Fibroblast of gingiva (primary cell): ENCODE data around the gene SPTLC2.
"Not testable (repeated sequence)": the region's sequence is repeated elsewhere in the genome, so short reads cannot be mapped to it uniquely, and the experiment has no call there.

Experiments used
- DNase-seq: peaks from one replicate; pipeline ENCODE4 v3.0.0-alpha.2; 2011; ENCODE audit warnings: low read depth

The SPTLC2 gene, protein sequence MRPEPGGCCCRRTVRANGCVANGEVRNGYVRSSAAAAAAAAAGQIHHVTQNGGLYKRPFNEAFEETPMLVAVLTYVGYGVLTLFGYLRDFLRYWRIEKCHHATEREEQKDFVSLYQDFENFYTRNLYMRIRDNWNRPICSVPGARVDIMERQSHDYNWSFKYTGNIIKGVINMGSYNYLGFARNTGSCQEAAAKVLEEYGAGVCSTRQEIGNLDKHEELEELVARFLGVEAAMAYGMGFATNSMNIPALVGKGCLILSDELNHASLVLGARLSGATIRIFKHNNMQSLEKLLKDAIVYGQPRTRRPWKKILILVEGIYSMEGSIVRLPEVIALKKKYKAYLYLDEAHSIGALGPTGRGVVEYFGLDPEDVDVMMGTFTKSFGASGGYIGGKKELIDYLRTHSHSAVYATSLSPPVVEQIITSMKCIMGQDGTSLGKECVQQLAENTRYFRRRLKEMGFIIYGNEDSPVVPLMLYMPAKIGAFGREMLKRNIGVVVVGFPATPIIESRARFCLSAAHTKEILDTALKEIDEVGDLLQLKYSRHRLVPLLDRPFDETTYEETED

DNA sequence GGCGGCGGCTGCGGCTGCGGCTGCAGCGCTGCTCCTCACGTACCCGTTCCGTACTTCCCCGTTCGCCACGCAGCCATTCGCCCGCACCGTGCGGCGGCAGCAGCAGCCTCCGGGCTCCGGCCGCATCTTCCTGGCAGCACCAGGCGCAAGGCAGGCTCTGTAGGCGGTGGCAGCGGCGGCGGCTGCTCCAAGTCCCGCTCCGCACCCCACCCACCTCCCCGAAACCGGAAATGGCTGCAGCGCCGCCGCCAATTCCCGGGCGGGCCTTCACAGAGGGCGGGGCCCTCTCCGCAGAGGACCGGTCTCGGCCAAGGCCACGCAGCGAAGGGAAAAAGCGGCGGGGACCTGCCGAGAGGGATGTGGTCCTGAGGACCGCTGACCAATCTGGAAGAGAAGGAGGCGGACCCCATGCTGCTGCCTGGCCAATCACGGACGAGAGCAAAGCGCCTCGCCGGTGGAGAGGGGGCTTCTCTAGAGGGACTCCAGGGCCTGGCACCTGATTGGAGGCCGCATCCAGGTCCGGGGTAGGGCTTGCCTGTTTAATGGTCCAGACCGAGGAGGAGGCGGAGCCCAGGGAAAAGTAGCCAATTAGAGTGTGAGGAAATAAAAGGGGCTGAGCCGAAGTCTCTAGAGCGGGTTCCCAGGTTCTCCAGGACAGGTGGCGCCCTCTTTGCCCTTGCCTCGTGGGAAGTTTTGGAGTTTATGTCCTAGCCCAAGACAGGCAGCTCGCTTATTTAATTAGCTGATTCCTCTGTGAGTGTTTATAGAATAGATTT lies at the start of gene SPTLC2:
SPTLC2 (minus strand) TSS at position 184 of the 776 bp plus-strand sequence; CDS start at position 126, 58 bp downstream.
- DNase-seq = peak; percentile 99

DNA sequence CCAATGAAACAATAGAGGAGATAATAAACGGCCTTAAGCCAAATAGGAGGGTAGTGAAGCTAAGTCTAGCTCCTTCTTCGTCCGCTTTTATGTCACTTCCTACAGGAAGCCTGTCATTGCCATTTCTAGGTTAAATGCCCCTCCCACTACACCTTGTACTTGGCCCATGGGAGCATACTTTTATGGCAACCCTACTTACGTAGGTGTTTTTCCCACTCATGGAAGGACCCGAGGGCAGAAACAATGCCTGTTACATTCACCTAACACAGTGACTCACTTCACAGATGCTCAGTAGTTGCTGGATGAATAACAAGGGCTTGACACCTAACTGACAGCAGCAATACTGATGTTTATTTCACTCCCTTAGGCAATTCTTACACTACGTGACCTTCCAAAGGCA lies 46.9 kb upstream of the SPTLC2 start:
- no peak for DNase-seq

DNA sequence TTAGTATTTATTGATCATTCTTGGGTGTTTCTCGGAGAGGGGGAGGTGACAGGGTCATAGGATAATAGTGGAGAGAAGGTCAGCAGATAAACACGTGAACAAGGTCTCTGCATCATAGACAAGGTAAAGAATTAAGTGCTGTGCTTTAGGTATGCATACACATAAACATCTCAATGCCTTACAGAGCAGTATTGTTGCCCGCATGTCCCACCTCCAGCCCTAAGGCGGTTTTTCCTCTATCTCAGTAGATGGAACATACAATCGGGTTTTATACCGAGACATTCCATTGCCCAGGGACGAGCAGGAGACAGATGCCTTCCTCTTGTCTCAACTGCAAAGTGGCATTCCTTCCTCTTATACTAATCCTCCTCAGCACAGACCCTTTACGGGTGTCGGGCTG lies 45.1 kb upstream of the SPTLC2 start:
- DNase-seq = not testable (repeated sequence)

DNA sequence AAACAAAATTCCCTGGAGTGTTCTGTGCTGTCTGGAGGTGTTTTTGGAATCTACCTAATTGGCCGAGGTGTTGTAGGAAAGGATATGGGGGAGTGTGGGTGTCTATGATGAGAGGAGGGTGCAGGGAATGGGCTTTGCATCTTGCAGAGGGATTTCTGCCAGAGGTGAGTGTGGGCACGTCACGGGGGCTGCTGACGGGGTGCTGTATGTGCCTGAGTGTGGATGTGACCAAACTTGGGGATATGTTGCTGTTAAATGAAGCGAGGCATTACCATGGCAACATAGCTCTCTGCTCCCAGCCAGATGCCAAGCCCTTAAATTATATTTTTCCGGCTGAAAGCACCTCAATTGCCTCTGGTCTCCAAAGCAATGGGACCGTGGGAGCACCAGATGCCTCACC lies 44.3 kb upstream of the SPTLC2 start:
- DNase-seq = peak; percentile 50

DNA sequence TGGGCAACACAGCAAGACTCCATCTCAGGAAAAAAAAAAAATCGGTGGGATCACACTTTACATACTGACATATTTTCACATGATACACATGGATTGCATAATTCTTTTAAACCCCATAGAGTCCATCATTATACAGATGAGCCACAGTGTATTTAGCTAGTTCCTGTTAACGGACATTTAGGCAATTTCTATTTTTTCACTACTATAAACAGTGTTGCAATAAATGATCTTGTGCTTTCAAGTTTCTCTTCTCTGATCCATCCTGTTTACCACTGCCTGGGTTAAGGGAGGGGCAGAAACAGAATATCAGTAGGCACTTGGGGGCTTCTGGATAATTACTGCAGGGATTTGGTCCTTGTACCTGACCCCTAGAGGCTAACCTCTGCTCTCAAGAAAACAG lies 43.4 kb upstream of the SPTLC2 start:
- DNase-seq = peak; percentile 53

DNA sequence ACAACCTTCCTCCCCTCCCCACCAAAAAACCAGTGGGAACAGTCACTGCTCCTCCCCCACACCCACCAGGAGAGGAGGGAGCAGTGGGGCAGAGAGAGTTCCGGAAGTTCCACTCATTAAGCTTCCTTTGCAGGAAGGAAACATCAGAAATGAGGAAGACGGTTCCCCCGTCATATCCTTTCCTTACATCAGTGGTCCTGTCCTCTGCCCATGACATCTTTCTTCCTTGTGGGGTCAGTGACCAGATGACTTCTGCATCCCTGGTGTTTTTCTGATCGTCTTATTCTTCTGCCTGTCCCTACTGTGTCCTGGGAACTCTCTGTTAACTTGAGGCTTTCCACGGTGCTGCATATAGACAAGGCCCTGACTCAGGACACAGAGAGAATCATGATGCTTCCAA lies 40.8 kb upstream of the SPTLC2 start:
- DNase-seq = no peak

DNA sequence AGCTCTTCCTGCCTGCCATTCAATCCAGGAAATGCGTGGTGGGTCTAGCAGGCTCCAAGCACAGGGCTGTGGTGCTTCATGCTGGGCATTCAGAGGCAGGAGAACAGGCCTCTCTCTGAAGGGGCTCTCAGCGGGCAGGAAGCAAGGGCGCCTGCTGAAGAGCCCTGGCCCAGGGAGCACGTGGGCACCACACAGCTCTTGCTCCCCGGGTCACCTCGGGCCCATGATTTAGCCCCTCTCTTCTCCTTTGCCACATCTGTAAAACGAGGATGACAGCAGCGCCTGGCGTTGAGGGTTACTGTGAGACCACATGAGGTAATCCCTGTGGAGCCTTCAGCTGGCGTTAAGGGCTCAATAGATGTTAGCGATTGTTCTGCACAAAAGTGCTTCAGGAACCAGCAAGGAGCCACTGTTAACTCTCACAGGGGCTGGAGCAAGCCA lies 37.6 kb upstream of the SPTLC2 start:
- no peak for DNase-seq

DNA sequence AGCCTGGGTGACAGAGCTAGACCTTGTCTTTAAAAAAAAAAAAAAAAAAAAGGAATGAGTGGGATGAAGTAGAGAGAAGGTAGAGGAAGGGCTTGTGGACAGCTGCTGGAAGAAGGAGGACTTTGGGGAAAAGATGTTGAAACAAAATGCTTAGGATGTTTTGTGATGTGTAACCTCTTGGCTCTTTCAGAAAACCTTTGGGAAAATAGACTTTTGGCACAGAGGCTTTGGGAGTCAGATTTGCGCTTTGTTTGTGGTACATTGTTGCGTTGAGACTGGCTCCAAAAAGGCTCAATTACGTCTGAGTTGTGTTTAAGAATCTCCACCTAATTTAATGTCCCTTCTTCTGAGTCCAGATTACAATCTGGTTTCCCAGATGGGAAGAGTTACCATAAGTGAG lies 32.9 kb upstream of the SPTLC2 start:
- peak; percentile 68 for DNase-seq

DNA sequence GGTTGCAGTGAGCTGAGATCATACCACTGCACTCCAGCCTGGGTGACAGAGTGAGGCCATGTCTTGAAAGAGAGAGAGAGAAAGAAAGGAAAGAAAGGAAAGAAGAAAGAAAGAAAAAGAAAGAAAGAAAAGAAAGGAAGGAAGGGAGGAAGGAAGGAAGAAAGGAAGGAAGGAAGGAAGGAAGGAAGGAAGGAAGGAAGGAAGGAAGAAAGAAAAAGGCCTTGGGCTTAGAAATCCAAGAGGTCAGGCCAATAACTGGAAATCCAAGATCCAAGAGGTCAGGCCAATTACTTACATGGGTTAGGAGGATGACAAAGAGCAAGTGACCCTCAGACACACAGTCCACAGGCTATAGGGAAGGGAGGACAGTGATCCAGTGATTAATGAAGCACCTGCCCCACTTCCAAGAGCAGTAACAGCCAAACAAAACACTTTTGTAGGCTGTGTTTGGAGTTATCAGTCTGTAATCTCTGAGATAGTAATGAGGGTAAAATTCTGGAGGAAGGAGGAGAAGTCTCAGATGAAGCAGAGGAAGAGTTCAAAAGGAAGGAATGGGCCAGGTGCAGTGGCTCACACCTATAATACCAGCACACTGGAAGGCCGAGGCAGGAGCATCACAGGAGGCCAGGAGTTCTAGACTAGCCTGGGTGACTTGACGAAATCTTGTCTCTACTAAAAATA lies 32.2 kb upstream of the SPTLC2 start:
- no peak for DNase-seq

DNA sequence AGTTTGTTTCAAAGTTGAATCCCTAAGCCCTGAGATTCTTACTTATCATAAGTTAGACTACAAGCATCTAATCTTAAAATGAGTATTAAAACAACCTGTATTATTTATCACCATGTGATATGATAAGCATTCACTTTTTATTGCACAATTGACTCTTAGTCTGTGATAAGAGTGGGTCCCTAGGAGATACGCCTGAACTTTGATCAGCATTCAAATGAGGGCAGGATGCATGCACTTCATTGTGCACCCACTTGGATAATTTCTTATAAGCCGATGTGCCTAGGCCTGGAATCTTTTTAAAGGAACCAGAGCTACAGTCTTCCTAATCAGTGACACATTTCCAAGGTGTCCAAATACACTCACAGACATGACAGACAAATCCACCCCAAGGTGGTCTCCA lies 31.4 kb upstream of the SPTLC2 start:
- no peak for DNase-seq

DNA sequence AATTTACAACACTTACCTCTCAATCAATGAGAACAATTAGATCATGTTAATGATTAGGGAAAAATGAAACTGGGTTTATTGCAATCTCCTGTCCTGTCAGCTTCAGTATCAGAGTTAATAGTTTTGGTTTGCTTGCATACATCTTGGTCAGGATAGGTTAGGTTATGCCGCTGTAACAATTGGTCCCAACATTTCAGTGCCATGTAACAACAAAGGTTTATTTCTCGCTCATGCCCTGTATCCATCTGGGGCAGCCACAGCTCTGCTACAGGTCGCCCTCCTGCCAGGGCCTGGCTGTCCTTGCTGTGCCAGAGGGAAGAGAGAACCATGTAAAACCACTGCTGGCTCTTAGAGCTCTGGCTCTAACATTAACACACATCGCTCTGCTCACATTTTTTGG lies 30.5 kb upstream of the SPTLC2 start:
- no peak for DNase-seq

DNA sequence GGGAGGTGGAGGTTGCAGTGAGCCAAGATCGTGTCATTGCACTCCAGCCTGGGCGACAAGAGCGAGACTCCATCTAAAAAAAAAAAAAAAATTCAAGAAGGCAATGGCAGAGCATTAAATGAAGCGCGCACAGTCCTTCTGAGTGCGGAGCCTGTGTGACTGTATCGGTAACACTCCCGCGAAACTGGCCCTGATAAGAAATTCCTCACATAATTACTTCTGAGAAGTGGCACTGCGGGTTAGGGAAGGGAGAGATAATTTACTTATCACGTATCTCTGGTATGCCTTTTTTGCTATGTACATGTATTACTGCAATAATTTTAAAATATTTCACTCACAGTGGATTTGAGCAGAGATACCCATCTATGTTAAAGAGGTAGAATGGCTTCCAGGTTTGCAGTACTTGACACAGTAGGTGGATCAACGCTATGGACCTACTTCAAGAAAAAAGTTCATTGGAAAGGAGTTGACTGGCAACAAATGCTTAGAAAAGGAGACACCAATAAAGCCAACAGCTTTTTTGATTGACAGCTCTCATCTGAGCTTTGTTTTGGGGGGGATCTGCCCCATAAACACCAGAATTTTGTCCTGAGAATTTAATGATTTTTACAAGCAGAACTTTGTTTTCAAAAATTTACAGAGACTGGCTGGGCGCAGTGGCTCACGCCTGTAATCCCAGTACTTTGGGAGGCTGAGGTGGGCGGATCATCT lies 29.2 kb upstream of the SPTLC2 start:
- no peak for DNase-seq

DNA sequence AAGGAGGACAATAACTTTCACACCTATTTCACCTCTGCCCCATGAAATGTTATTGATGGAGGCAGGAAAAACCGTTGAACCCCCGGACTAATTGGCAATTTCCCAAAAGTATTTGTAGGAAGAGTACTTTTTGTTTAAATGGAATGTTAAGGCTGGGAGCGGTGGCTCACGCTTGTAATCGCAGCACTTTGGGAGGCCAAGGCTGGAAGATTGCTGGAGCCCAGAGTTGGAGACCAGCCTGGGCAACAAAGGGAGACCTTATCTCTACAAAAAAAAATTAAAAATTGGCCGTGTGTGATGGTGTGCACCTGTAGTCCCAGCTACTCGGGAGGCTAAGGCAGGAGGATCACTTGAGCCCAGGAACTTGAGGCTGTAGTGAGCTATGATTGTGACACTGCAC lies 26.0 kb upstream of the SPTLC2 start:
- no peak for DNase-seq

DNA sequence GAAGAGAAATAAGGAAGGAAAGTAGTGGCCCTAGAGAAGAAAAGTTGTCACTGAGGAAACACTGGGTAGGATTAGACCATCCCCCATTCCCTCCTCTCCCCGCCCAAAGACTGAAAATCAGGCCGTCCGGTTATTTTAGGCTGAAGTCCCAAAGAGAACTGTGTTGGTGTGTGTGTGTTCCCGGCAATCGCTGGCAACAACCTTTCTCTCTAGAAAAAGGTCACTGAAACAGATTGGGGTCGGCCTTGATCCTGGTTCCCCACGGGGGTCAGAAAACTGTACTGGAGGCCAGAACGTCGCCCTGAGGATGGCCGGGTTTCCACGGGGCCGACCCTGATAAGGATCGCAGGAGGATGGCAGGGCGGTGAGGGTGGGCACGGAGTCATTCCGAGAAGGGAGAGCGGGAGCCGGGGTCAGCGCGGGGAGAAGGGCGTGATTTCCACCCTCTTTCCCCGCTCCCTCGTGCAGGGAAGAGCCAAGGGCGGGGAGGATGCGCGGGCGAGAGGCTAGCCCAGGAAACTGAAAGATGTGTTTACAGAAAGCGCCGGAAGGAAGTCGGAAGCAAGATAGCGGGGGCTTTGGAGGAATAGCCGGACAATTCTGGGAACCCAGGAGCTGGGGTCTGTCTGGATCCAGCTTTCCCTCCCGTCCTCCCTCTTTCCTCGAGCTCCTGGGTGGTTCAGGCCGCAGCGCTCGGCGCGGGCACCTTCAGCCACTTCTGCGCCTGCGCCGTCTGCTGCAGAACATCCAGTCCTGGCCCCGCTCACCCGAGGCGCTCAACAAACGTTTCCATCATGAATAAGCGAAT lies 25.3 kb upstream of the SPTLC2 start:
- DNase-seq = peak; percentile 50

DNA sequence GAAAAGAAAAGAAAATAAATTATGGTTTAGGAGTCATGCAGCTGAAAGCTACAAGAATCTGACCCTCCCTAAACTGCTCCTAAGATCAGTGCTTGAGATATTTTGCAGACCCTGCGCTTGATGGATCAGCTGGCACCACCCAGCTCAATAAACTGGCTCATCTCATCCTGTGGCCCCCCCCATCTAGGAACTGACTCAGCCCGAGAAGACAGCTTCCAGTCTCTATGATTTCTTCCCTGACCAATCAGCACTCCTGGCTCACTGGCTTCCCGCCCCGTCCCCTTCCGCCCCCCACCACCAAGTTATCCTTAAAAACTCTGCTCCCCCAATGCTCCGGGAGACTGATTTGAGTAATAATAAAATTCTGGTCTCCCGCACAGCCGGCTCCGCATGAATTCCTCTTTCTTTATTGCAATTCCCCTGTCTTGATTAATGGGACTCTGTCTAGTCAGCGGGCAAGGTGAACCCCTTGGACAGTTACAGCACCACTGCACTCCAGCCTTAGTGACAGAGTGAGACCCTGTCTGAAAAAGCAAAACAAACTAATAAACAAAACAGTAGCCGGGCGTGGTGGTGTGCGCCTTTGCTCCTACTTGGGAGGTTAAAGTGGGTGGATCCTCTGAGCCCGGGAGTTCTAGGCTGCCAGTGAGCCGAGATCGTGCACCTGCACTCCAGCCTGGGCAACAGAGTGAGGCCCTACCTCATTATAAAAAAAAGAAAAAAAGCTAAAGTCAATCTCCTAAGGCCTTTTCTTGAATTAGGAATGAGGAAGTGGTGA lies 24.5 kb upstream of the SPTLC2 start:
- DNase-seq = no peak

DNA sequence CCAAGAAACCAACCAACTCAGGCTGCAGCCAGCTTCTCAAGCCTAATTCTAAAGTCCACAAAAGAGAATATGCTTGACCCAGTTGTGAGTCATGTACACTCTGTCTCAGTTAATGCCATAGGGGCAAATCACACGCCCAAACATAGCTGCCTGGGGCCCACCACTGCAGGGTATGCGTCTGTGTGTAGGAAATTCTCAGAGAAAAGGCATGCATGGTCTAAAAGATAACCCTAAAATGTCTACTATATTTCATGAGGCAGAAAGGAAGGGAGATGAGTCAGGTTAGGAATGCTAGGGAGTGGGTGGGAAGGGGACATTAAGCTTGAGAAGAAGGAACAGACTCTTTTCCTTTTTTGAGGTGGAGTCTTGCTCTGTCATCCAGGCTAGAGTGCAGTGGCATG lies 22.3 kb upstream of the SPTLC2 start:
- no peak for DNase-seq

DNA sequence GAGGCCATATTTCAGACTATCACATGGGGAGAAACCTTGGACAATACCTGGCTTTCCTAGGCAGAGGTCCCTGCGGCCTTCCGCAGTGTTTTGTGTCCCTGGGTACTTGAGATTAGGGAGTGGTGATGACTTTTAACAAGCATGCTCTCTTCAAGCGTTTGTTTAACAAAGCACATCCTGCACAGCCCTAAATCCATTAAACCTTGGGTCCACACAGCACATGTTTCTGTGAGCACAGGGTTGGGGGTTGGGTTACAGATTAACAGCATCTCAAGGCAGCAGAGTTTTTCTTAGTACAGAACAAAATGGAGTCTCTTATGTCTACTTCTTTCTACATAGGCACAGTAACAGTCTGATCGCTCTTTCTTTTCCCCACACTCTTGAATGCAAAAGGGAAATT lies 19.4 kb upstream of the SPTLC2 start:
- DNase-seq = not testable (repeated sequence)

DNA sequence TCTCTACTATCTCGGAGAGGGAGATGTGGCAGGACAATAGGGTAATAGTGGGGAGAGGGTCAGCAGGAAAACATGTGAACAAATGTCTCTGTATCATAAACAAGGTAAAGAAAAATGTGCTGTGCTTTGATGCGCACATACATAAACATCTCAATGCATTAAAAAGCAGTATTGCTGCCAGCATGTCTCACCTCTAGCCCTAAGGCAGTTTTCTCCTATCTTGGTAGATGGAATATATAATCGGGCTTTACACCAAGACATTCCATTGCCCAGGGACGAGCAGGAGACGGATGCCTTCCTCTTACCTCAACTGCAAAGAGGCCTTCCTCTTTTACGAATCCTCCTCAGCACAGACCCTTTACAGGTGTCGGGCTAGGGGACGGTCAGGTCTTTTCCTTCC lies 19.0 kb upstream of the SPTLC2 start:
- DNase-seq = not testable (repeated sequence)

DNA sequence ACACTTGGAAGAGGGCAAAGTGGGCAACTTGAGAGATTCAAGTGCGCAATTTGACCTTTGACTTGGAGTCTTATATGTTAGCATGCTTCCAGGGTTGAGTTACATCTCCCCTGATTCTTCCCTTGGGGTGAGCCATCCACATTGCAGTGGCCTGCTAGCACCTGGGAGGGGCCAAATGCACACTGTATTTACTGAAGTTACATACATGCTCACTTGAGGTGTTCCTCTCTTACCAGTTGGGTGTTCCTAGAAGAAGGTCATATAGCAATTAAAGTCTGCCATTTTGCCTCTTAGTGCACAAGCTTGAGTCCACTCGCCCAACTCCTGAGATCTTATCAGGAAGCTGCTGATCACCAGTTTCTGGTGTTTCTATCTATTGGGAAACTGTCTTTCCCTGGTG lies 13.7 kb upstream of the SPTLC2 start:
- no peak for DNase-seq

DNA sequence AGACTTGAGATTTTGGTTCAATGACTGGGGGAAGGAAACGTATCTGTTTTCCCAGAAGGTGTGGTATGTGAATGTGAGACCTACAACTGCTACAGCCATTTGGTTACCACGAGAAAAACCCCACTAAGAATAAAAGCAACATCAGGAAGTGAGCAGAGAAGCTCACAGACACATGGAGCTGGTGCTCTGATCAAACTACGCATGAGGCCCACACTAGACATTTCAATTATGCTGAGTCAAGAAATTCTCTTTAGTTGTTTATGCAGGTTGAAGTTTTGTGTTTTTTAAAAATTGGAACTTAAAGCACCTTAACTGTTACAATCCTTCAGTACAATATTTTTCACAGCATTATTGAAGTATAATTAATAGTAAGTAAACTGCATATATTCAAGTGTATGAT lies 8.9 kb upstream of the SPTLC2 start:
- DNase-seq = no peak
